HG02973 (cell line): ENCODE results near the gene STEAP4.
A peak's percentile ranks its signal among the peaks of the same experiment; 100 is the strongest.

ENCODE experiments used
- ATAC-seq: cut with Tn5 transposase; IDR thresholded peaks from one replicate; pipeline ENCODE4 v1.9.1; 2021; ENCODE audit warnings: moderate library complexity; ENCODE audit not compliant: unreplicated experiment

The STEAP4 gene

GRCh38 chr7:88314061-88314491 lies 7.4 kb upstream of the STEAP4 start:
- peak; percentile 71 for ATAC-seq

GRCh38 chr7:88312061-88312663 lies 5.5 kb upstream of the STEAP4 start:
- no peak for ATAC-seq

- ATAC-seq: no peak
These were observed 5.0 kb upstream of the STEAP4 start for GRCh38 chr7:88311675-88312036.

GRCh38 chr7:88310956-88311674 lies 4.4 kb upstream of the STEAP4 start:
- ATAC-seq: no peak

- ATAC-seq: no peak
These were observed 3.1 kb upstream of the STEAP4 start for GRCh38 chr7:88309819-88310218.

- ATAC-seq: no peak
These were observed 1.1 kb upstream of the STEAP4 start for GRCh38 chr7:88307823-88308222.

GRCh38 chr7:88307412-88307811 lies 718 bp upstream of the STEAP4 start:
- ATAC-seq: no peak

GRCh38 chr7:88305044-88305443 lies 1.6 kb downstream of the STEAP4 start:
- no peak for ATAC-seq

- no peak for ATAC-seq
These were observed 4.2 kb downstream of the STEAP4 start for GRCh38 chr7:88302486-88302885.

GRCh38 chr7:88301924-88302323 lies 4.8 kb downstream of the STEAP4 start:
- ATAC-seq: no peak

- ATAC-seq: no peak
These were observed 6.2 kb downstream of the STEAP4 start for GRCh38 chr7:88300401-88300945.

GRCh38 chr7:88299126-88299525 lies 7.6 kb downstream of the STEAP4 start:
- no peak for ATAC-seq

- no peak for ATAC-seq
These were observed 12.8 kb downstream of the STEAP4 start for GRCh38 chr7:88293866-88294265.

GRCh38 chr7:88291398-88292173 lies 15.1 kb downstream of the STEAP4 start:
- no peak for ATAC-seq

- no peak for ATAC-seq
These were observed 16.2 kb downstream of the STEAP4 start for GRCh38 chr7:88290491-88290890.

GRCh38 chr7:88289564-88290025 lies 17.1 kb downstream of the STEAP4 start:
- no peak for ATAC-seq

- ATAC-seq: no peak
These were observed 24.9 kb downstream of the STEAP4 start for GRCh38 chr7:88281749-88282148.

GRCh38 chr7:88280801-88281200 lies 25.9 kb downstream of the STEAP4 start:
- ATAC-seq: no peak

- no peak for ATAC-seq
These were observed 27.4 kb downstream of the STEAP4 start for GRCh38 chr7:88279323-88279722.

- ATAC-seq: no peak
These were observed 27.8 kb downstream of the STEAP4 start for GRCh38 chr7:88278881-88279280.

- ATAC-seq: no peak
These were observed 30.0 kb downstream of the STEAP4 start for GRCh38 chr7:88276605-88277153.
